Activated CD8-positive, alpha-beta memory T cell treated with anti-CD3 and anti-CD28 coated beads, Interleukin-2, amount 50 U/mL, for 48 hours (primary cell): ENCODE results near the gene PGA5.
A peak's percentile ranks its signal among the peaks of the same experiment; 100 is the strongest.
"Not testable (repeated sequence)": the region's sequence is repeated elsewhere in the genome, so short reads cannot be mapped to it uniquely, and the experiment has no call there.

ENCODE experiments used
- DNase-seq: peaks from one replicate; pipeline ENCODE4 v3.0.0-alpha.2; 2020

PGA5 gene

DNA sequence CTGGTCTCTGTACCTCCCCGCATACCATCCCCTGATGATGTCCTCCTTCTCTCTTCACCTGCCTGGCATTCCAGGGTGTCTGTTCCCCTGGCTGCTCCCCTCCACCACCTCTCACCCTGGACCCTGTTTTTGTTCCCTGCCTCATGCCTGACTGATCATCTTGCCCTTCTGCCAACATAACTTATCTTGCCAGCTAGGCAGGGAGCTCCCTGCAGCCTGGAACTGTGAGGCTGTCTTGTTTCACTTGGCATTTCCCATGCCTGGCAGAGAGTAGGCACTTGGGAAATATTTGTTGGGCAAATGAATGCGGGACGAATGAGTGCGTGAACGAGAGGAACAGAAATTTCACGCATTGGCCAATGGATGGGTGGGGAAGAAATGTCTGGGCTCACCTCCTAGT, 11.5 kb upstream of the PGA5 start:
- DNase-seq = not testable (repeated sequence)

DNA sequence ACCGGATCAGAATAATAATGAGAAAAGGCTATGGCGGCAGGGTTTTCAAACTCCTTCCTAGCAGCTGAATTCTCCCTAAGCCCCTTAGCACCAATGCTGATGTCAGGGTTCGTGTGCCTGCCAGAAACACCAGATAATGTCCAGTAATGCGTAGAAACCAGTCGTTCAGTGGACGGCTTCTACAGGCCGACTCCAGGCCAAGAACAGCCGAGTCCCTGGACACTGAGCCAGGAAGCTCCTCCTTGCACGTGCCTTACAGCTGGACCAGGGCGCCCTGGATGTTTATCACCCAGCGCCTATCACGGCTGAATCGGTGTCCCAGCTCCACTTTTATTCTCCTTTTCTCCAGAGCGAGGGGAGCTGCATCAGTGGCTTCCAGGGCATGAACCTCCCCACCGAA, 9.9 kb upstream of the PGA5 start:
- not testable (repeated sequence) for DNase-seq

DNA sequence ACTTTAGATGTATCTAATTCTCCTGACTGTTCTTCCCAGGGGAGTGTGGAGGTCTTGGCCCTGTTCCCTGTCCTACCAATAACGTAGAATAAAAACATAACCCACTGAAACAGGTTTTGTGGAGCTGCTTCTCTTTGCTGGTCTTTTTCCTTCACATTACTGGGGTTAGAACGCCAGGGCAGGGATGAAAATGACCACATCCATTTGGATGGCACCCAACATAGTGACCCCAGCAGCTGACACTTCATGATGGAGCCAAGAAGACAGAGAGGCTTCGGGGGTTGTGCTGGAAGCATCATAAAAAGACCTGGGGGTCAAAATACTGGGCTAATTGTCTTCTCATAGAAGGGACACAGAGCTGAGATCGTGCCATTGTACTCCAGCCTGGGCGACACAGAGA, 9.4 kb upstream of the PGA5 start:
- not testable (repeated sequence) for DNase-seq

DNA sequence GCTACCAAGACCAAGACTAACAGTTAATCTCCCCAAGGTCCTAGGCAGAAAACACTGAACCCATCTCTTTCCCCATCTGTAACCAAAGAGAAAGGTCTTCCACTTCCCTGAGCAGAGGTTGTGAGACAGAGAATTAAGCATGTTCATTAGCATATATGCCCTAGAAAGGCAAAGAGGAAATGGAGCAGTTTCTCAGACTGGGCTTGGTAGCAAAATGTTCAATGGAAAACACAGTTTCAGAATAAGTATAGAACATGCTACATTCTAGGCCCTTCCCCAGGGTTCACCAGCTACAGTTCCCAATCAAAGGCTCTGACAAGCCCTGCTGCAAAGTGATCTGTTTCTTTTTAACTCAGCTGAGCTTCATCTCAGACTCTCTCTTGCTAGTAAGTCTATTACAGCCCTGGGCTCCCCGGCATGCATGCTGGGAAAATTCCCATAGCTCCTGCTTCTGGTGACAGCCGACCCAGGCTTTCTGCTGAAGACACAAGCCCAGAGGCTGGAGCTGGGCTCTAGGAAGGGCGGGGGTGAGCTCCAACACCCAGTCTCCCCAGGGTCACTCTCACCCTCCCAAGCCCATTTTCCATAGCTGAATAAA, 8.3 kb upstream of the PGA5 start:
- DNase-seq = not testable (repeated sequence)

DNA sequence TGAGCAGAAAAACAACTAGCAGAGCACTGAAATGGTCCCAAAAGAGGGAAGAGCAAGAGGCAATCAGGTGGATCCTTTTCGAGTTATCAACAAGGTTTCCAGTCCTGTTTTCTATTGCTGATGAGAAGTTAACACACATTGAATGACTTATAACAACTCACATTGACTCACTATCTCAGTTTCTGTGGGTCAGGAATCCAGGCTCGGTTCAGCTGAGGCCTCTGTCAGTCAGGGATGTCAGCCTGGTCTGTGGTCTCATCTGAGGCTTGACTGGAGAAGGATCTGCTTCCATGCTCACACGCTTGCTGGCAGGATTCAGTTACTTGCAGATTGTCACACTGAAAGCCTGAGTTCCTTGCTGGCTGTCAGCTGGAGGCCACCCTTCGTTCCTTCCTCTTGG, 3.8 kb upstream of the PGA5 start:
- not testable (repeated sequence) for DNase-seq

DNA sequence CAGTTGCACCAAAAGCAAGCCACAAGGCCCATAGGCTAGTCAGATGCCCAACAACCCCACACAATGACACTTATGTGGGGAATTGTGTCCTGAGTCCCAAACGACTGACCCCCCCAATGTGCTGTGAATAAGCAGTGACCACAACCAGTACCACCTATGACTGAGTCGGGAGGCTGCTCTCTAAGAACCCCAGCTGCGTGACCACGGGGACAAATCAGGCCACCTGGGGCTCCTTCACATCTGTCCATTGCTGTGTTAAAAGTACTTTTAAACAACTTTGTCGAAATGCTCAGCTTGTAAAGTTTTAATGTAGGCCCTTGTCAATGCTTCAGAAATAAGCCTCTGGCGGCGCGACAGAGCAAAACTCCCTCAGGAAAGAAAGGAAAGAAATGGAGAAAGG, 687 bp upstream of the PGA5 start:
- DNase-seq = not testable (repeated sequence)

DNA sequence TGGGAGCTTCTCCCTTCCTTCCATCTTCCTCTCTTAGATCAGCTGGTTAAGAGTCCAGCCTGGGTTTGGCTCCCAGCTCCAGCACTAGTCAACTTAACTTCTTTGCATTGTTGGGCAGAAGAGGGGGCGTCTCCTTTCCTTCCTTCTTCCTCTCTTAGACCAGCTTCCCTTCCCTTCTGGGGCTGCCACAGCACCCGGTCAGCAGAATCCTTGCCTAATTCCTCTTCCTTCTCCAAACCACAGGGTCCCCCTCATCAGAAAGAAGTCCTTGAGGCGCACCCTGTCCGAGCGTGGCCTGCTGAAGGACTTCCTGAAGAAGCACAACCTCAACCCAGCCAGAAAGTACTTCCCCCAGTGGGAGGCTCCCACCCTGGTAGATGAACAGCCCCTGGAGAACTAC, 551 bp downstream of the PGA5 start:
- DNase-seq = not testable (repeated sequence)

DNA sequence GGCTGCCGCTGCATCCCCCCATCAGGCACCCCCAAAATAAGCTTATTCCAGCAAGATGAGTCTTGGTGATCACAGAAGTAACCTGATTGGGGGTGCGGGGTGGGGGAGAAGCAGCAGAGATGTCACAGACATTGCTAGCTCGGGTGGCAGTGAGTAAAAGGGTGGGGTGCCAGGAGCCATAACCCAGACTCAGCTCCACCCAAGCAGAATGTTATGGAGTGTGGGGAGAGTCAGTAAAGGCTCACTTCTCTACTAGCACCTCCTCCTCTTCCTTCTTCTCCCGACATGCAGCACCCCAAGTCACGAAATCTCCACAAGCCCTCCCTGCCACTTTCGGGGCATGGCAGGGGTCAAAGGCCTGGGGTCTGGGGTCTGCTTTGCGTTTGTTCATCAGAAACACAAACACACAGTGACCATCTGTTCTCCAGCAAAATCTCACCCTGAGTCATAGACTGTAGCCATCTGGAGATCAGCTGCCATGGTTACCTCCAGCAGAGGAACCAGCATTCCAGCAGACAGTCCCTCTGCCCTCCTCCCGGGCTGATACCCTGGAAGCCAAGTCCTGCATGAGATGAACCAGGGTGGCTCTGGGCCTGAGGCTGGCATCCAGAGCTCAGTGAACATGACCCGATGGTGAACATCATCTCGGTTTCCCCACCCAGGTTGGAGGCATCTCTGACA, 4.4 kb downstream of the PGA5 start:
- not testable (repeated sequence) for DNase-seq

DNA sequence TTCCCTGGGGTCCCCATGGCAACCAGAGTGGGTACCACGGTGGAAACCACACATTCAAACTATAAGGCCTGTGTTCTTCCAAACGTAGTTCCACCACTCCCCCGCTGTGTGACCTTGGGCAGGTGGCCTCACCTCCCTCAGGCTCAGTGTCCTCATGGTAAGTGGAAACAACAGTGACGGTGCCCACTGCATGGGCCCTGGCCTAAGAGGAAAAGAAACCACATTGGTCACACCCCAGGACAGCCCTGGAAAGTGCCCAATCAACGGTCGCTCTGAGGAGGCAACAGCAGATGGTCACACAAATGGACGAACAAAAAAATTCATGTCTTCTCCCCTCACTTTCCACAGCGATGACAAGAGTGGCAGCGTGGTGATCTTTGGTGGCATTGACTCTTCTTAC, 7.1 kb downstream of the PGA5 start:
- DNase-seq = not testable (repeated sequence)

DNA sequence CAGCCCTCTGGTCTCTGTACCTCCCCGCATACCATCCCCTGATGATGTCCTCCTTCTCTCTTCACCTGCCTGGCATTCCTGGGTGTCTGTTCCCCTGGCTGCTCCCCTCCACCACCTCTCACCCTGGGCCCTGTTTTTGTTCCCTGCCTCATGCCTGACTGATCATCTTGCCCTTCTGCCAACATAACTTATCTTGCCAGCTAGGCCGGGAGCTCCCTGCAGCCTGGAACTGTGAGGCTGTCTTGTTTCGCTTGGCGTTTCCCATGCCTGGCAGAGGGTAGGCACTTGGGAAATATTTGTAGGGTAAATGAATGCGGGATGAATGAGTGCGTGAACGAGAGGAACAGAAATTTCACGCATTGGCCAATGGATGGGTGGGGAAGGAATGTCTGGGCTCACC, 8.2 kb downstream of the PGA5 start:
- DNase-seq = not testable (repeated sequence)

DNA sequence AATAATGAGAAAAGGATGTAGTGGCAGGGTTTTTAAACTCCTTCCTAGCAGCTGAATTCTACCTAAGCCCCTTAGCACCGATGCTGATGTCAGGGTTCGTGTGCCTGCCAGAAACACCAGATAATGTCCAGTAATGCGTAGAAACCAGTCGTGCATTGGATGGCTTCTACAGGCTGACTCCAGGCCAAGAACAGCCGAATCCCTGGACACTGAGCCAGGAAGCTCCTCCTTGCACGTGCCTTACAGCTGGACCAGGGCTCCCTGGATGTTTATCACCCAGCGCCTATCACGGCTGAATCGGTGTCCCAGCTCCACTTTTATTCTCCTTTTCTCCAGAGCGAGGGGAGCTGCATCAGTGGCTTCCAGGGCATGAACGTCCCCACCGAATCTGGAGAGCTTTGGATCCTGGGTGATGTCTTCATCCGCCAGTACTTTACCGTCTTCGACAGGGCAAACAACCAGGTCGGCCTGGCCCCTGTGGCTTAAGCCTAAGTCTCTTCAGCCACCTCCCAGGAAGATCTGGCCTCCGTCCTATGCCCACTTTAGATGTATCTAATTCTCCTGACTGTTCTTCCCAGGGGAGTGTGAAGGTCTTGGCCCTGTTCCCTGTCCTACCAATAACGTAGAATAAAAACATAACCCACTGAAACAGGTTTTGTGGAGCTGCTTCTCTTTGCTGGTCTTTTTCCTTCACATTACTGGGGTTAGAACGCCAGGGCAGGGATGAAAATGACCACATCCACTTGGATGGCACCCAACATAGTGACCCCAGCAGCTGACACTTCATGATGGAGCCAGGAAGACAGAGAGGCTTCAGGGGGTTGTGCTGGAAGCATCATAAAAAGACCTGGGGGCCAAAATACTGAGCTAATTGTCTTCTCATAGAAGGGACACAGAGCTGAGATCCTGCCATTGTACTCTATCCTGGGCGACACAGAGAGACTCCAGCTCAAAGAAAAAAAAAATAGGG, 10.1 kb downstream of the PGA5 start:
- not testable (repeated sequence) for DNase-seq

DNA sequence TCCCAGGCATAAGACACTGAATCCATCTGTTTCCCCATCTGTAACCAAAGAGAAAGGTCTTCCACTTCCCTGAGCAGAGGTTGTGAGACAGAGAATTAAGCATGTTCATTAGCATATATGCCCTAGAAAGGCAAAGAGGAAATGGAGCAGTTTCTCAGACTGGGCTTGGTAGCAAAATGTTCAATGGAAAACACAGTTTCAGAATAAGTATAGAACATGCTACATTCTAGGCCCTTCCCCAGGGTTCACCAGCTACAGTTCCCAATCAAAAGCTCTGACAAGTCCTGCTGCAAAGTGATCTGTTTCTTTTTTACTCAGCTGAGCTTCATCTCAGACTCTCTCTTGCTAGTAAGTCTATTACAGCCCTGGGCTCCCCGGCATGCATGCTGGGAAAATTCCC, 11.4 kb downstream of the PGA5 start:
- DNase-seq = not testable (repeated sequence)

DNA sequence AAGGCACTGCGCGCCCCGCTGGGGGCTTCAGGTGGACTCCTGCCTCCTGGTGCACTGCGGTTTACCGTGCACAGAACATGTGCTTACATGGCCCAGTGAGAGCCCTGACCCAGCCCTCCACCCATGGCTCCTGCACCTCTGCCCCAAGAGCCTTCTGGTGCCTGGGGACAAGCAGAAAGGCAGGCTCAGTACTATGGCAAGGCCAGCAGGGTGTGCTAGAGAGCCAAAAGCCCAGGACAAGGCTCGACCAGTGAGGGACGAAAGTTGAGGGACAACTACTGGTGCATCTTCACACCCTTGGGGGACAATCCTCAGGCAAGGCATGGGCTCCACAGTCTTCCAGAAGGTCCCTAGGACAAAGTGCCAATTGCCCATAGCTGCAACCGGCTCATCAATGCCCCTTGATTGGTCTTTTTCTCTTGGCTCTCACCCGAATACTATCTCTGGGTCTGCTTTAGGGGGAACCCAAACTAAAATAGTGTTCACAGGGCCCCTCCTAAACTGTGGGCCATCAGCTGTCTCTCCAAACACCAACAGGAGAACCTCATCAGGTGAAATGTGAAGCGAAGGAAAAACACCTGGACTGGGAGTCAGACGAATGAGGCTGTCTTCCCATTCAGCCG, 13.5 kb downstream of the PGA5 start:
- DNase-seq = peak; percentile 87

DNA sequence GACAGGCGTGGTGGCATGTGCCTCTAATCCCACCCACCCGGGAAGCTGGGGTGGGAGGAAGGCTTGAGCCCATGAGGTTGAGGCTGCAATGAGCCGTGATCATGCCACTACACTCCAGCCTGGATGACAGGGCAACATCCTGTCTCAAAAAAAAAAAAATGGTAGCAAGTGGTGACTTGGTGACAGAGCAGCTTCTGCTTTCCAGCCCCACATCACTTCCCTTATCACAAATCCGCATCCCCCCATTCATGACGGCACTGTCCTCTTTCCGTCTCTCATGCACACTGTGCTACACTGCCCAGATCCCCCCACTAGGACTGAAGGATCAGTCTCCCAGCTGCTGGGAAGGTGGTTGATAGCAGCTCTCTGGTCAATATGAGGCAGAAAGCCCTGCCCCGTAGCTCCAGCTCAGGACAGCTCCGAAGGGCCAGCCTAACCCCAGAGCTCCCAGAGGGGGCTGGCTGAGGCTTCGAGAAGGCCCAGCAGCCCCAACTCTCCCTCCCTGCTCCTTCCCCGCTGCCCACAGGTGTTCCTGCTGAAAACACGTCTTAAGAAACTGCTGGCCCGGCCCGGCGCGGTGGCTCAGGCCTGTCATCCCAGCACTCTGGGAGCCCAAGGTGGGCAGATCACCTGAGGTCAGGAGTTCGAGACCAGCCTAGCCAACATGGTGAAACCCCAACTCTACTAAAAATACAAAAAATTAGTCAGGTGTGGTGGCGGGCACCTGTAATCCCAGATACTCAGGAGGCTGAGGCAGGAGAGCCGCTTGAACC, 15.9 kb downstream of the PGA5 start:
- no peak for DNase-seq

DNA sequence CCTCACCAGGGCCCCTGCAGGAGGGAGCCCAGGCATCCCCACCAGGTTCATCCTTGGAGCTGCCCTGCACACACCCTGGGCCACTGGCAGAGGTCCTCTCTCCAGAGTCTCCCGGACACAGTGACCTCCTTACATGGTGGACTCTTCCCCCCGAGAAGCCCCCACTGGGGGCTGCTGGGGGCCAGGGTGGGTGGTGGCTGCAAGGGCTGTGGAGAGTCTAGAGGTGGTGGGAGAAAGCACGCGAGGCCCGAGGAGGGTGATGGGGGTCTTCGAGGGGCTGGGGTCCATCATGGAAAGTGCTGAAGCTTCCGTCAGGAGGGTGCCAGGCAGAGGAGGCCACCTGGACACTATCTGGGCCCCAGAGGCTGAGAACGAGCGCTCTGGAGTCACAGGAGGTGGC, 17.6 kb downstream of the PGA5 start:
- DNase-seq = no peak

DNA sequence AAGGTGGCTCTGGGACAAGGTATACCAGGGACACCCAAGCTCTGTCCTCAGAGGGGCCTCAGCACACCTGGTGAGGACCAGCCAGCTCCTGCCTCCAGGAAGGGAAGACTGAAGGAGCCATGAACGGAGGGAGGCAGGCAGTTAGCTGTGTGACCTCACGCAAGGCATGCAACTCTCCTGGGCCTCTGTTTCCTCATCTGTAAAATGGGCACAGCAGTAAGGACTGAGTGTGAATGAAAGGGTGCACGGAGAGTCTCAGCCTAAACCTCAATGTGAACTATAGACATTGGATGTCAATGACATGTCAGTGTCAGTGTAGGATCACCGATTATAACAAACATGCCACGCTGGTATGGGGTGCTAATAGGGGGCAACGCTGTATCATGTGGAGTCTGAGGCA, 18.4 kb downstream of the PGA5 start:
- DNase-seq = no peak

DNA sequence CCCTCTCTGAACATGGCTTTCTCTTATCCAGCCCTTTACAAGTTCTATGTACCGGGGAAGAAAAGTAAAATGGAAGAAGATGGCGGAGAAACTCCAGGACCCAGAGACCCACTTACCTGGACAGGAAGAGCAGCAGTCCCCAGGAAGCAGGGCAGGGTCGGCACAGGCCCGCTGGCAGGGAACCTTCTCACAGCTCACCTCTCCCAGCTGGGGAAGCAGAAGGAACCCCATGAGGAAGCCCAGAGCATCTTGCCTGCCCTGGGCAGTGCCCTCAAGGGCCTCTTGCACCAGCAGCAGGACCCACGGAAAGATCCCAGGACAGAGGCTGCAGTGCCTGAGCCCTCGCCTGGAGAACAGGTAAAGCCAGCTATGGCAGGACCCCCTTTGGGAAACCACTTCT, 23.4 kb downstream of the PGA5 start:
- no peak for DNase-seq

DNA sequence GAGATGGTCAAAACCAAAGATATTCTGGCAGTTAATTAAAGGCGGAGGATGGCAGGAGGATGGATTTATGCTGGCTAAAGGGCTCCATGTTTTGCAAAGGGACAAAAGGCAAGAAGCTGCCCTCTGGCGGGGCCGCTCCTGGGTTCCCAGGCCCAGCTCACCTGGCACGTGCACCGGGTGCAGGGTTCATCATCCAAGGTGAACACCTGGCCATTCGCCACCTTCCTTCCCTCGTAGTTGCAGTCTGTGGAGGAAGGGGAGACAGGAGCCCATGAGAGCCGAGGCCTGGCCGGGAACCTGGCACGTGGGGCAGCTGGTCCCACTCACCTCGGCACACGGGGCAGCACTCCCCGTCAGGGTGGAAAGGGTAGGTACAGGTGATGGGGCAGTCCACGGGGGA, 23.8 kb downstream of the PGA5 start:
- no peak for DNase-seq

DNA sequence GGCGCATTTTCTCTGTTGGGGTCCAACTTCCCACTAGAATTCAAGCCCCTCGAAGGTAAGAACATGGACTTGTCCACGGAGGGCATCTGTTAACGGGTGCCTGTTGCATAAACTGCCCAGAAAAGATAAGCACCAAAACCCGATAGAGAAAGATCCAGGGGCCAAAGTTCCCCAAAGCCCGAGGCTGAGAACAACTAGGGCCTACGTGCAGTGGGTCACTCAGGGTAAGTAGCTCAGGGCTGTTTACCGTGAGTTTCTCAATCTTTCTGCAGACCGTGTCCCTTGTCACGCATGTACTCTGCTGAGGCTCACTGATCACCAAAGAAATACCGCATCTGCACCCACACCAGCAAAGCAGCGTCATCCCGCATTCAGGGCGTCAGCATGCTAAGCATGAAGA, 24.4 kb downstream of the PGA5 start:
- DNase-seq = no peak

DNA sequence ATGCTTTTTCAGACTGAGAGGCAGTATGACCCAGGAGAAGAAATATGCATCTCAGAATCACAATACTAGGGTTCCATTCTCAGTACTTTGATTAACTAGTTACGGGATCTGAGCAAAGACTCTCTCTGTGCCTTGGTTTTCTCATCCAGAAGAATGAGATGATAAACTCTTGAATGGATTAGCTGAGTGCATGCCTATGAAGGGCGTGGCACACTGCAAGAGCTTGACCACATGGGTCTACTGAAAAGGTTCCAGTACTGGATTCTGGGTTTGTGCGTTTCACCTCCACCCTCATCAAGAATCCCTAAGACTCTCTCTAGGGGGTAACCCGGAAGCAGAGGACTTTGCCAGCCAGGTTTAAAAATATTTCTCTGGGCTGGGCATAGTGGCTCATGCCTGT, 25.6 kb downstream of the PGA5 start:
- no peak for DNase-seq

DNA sequence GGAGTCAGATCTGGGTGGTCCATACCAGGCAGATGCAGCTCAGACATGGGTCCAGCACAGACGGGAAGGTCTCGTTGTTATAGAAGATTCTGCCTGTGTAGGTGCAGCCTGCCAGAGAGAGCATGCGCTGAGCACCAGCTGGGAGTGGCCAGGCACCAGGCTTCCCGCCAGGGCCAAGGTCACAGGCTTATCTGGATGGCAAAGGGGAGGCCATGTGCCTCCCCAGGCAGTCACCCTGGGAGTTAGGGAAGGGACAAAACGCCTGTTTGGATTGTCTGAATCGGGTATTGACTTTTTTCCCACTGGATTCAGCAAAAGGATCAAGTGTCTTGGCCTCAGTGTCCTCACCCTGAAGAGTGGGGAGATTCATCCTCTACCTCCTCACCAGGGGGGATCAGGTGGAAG, 26.5 kb downstream of the PGA5 start:
- no peak for DNase-seq

DNA sequence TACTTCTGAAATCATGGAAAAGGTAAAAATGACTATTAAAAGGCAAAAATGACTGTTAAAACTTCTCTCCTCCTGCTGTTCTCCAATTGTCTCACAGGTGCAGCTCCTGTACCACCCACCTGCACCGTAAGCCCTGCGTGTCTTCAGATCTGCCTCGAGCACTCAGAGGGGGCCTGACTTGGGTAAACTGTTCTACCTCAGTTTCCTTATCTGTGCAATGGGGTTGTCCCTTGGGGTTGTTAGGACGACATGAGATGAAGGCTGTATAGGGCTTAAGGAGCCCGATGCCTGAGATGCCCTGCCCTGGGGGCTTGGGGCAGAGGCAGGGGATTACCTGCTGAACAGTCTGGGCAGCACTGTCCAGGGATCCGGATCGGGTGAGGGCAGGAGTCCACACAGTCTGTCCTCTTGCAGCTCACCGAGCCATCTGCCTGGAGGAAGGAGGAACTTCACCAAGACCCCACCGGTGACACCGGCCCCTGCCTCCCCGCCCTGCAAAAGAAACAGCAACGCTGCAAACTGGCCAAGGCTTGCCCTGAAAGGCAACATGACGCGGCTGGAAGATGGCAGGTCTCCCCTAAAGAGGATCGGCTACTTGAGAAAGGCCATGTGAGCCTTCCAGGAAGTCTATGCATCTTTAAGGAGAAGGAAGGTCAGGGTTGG, 27.7 kb downstream of the PGA5 start:
- no peak for DNase-seq
